Gastroesophageal sphincter (tissue), 4 donors: ENCODE data around the gene SEC14L2. TPM values are rescaled to one million over a fixed set of nuclear protein-coding genes. Genes with fewer than 3 reads are reported as not detected.

ENCODE experiments used
- ATAC-seq: fragments of 150-250 bp; one replicate; pipeline ENCODE4 v1.9.1; 2016; ENCODE audit warnings: mild to moderate bottlenecking, moderate library complexity
- H3K27ac ChIP-seq, 4 donors: fragments of 200-600 bp; sonication (generic) in 3 of 4; 1 replicate in 3 of 4; 2 replicates in 1 of 4; pipeline ENCODE4 v1.5.1; 2016 to 2019
- H3K27me3 ChIP-seq: fragments of 200-600 bp; sonication (generic); one replicate; pipeline ENCODE4 v1.5.1; 2019
- H3K36me3 ChIP-seq, 2 donors: fragments of 200-600 bp; sonication (generic); one replicate each; pipeline ENCODE4 v1.5.1; 2019; ENCODE audit warnings: control low read depth in 1 of 2
- H3K4me1 ChIP-seq, 3 donors: fragments of 200-600 bp; sonication (generic); 1 replicate in 2 of 3; 2 replicates in 1 of 3; pipeline ENCODE4 v1.5.1; 2016 to 2019; ENCODE audit warnings: control low read depth in 2 of 3
- H3K4me3 ChIP-seq, 2 donors: fragments of 200-600 bp; sonication (generic); one replicate each; pipeline ENCODE4 v1.5.1; 2019; ENCODE audit warnings: mild to moderate bottlenecking in 1 of 2, moderate library complexity in 1 of 2
- H3K9me3 ChIP-seq, 3 donors: fragments of 200-600 bp; sonication (generic); one replicate each; pipeline ENCODE4 v1.5.1; 2017 to 2019; ENCODE audit warnings: control low read depth in 2 of 3
- CTCF ChIP-seq, 4 experiments: fragments of 200-600 bp in 2 of 4; fragments of 450-650 bp in 2 of 4; sonication (generic) in 1 of 4; IDR thresholded peaks; one replicate each; pipeline ENCODE4 v1.5.1; 2017 to 2019; ENCODE audit warnings: antibody characterized with exemption in 4 of 4, mild to moderate bottlenecking in 2 of 4, moderate library complexity in 2 of 4
- EP300 ChIP-seq: sonication (generic); formaldehyde crosslinking; IDR thresholded peaks from one replicate; pipeline ENCODE4 v1.6.1; 2017; ENCODE audit warnings: antibody characterized with exemption, mild to moderate bottlenecking
- POLR2A ChIP-seq, 2 donors: fragments of 450-650 bp; IDR thresholded peaks; one replicate each; pipeline ENCODE4 v1.6.1; 2017; ENCODE audit warnings: antibody characterized with exemption in 2 of 2, mild to moderate bottlenecking in 2 of 2, moderate library complexity in 1 of 2
- POLR2AphosphoS5 ChIP-seq: sonication (generic); formaldehyde crosslinking; IDR thresholded peaks from one replicate; pipeline ENCODE4 v1.6.1; 2017; ENCODE audit warnings: antibody characterized with exemption
- WGBS, 2 donors: methylation state at CpG; one replicate each; pipeline ENCODE4 v1.1.5; 2018; ENCODE audit warnings: low coverage in 1 of 2; 5-methylcytosine and 5-hydroxymethylcytosine counted together
- total RNA-seq, 4 donors: library from RNA; depleted of rRNA; stranded (reverse); fragments of >200 nt; gene quantifications; one replicate each; pipeline ENCODE4 v1.1.0, GENCODE V29; 2016

SEC14L2 gene
- total RNA-seq, 4 donors from 2014 or later, result 8.1 to 27.2 (median 15.8) TPM

- Histone ChIP-seq H3K4me1 (peaks cover 0 to 66% (median 34%) of the 10 kb centered on the region in 3 donors), H3K4me3 (peak overlapping the region; percentile 48 to 66), H3K27me3 (no peaks in the 10 kb centered on the region), H3K27ac (peak overlapping the region; percentile 84 to 99 (median 96)), H3K36me3 (peaks cover 0 to 18% of the 10 kb centered on the region in 2 donors), H3K9me3 (no peaks in the 10 kb centered on the region)
- peak; percentile 94 for ATAC-seq
- WGBS, 2 donors, result 0 to 3% methylated on average over 1 to 11 of the region's 31 CpGs
- TF ChIP-seq EP300, result no peak
- peak in 1 of 2 donors; percentile 41 for TF ChIP-seq POLR2A (IDR thresholded peaks at IDR 0.05)
- TF ChIP-seq CTCF (IDR thresholded peaks at IDR 0.05), result peak in 1 of 4 experiments; percentile 11
- peak; percentile 98 for TF ChIP-seq POLR2AphosphoS5
Observed at GRCh38 chr22:30423959-30424533, 27.2 kb downstream of the SEC14L2 start.

- Histone ChIP-seq H3K27me3 (no peaks in the 10 kb centered on the region), H3K36me3 (peaks cover 0 to 11% of the 10 kb centered on the region in 2 donors), H3K4me3 (peak overlapping the region; percentile 48 to 66), H3K4me1 (peaks cover 0 to 64% (median 34%) of the 10 kb centered on the region in 3 donors), H3K27ac (peak overlapping the region; percentile 3 to 99 (median 96)), H3K9me3 (no peaks in the 10 kb centered on the region)
- ATAC-seq, result no peak
- 35 to 39% methylated on average over 14 to 17 of the region's 20 CpGs for WGBS, 2 donors
- TF ChIP-seq POLR2AphosphoS5 (no peak), CTCF (IDR thresholded peaks at IDR 0.05) (peak in 1 of 4 experiments; percentile 6), POLR2A (IDR thresholded peaks at IDR 0.05) (no peak), EP300 (no peak)
Observed at GRCh38 chr22:30424534-30425326, 27.9 kb downstream of the SEC14L2 start.

- Histone ChIP-seq H3K9me3 (no peaks in the 10 kb centered on the region), H3K4me3 (peak overlapping the region; percentile 45 to 66), H3K27me3 (no peaks in the 10 kb centered on the region), H3K27ac (peak overlapping the region in 3 of 4 donors; percentile 83 to 98 (median 84)), H3K4me1 (peaks cover 0 to 59% (median 32%) of the 10 kb centered on the region in 3 donors), H3K36me3 (peaks cover 0 to 5% of the 10 kb centered on the region in 2 donors)
- TF ChIP-seq POLR2AphosphoS5 (no peak), CTCF (IDR thresholded peaks at IDR 0.05) (no peak), POLR2A (IDR thresholded peaks at IDR 0.05) (no peak), EP300 (no peak)
- no peak for ATAC-seq
- 2 to 3% methylated on average over 4 to 9 of the region's 9 CpGs for whole genome bisulfite sequencing, 2 donors
Observed at GRCh38 chr22:30425327-30425615, 28.5 kb downstream of the SEC14L2 start.

- peaks cover 0 to 3% of the 10 kb centered on the region in 2 donors for H3K36me3 ChIP-seq
- H3K4me1 ChIP-seq, result peaks cover 0 to 53% (median 31%) of the 10 kb centered on the region in 3 donors
- WGBS, 2 donors, result 0 to 5% methylated on average over 1 to 8 of the region's 61 CpGs
- no peak for ATAC-seq
- H3K4me3 ChIP-seq, result peak within 1 kb of the TSS; percentile 45 to 66
- no peaks in the 10 kb centered on the region for H3K27me3 ChIP-seq
- H3K9me3 ChIP-seq, result no peaks in the 10 kb centered on the region
- peak in 2 of 4 experiments; percentile 31 to 38 for TF ChIP-seq CTCF (IDR thresholded peaks at IDR 0.05)
- peak in 1 of 2 donors; percentile 5 for TF ChIP-seq POLR2A (IDR thresholded peaks at IDR 0.05)
- no peak for TF ChIP-seq POLR2AphosphoS5
- TF ChIP-seq EP300, result no peak
- H3K27ac ChIP-seq, result peak within 1 kb of the TSS; percentile 26 to 99 (median 96)
Observed at GRCh38 chr22:30425616-30426387, 29.0 kb downstream of the SEC14L2 start, which contains the start of gene MTFP1. TSS of gene MTFP1 (plus strand) at chr22:30425768. CDS start at chr22:30425880, 112 bp downstream.
